ENCODE data around the gene PDCD1.

The PDCD1 gene

GRCh38 chr2:241895427-241895711 is 36.7 kb upstream of the PDCD1 start:
- DNase-seq: no peak

- DNase-seq: no peak
Observed at GRCh38 chr2:241894681-241895426, 36.2 kb upstream of the PDCD1 start.

- DNase-seq: no peak
Observed at GRCh38 chr2:241894056-241894641, 35.5 kb upstream of the PDCD1 start.

GRCh38 chr2:241893265-241893664 is 34.6 kb upstream of the PDCD1 start:
- DNase-seq: no peak

GRCh38 chr2:241892299-241893137 is 33.8 kb upstream of the PDCD1 start:
- no peak for DNase-seq

- no peak for DNase-seq
Observed at GRCh38 chr2:241891988-241892298, 33.2 kb upstream of the PDCD1 start.

- no peak for DNase-seq
Observed at GRCh38 chr2:241891315-241891987, 32.8 kb upstream of the PDCD1 start.

GRCh38 chr2:241890524-241891235 is 32.0 kb upstream of the PDCD1 start:
- DNase-seq: no peak

- DNase-seq: no peak
Observed at GRCh38 chr2:241888641-241889040, 29.9 kb upstream of the PDCD1 start.

- no peak for DNase-seq
Observed at GRCh38 chr2:241887806-241888522, 29.3 kb upstream of the PDCD1 start.

GRCh38 chr2:241886840-241887447 is 28.2 kb upstream of the PDCD1 start:
- DNase-seq: no peak

GRCh38 chr2:241885946-241886643 is 27.4 kb upstream of the PDCD1 start:
- DNase-seq: no peak

- DNase-seq: no peak
Observed at GRCh38 chr2:241885291-241885945, 26.7 kb upstream of the PDCD1 start.

- no peak for DNase-seq
Observed at GRCh38 chr2:241884951-241885290, 26.2 kb upstream of the PDCD1 start.

GRCh38 chr2:241882091-241882625 is 23.5 kb upstream of the PDCD1 start:
- peak; percentile 35 for DNase-seq

GRCh38 chr2:241880311-241881073 is 21.8 kb upstream of the PDCD1 start:
- no peak for DNase-seq

- no peak for DNase-seq
Observed at GRCh38 chr2:241879326-241879725, 20.6 kb upstream of the PDCD1 start.

GRCh38 chr2:241877989-241878970 is 19.6 kb upstream of the PDCD1 start:
- DNase-seq: peak; percentile 87
